Large intestine (tissue), 3 donors: ENCODE data around the gene CFAP52. TPM values are rescaled to one million over a fixed set of nuclear protein-coding genes. Genes with fewer than 3 reads are reported as not detected.
"Not testable (repeated sequence)": the region's sequence is repeated elsewhere in the genome, so short reads cannot be mapped to it uniquely, and the experiment has no call there.

Source experiments
- DNase-seq, 2 donors: peaks; one replicate each; pipeline versions ENCODE4 v3.0.0 to v3.0.0-alpha.2; 2013
- H3K27ac ChIP-seq: one replicate; pipeline ENCODE4 v1.5.1; 2013; ENCODE audit warnings: low read length
- H3K27me3 ChIP-seq: 2 replicates; pipeline ENCODE4 v1.6.1; 2013; ENCODE audit warnings: low read length; ENCODE audit not compliant: control insufficient read depth, insufficient read depth
- H3K36me3 ChIP-seq: 2 replicates; pipeline ENCODE4 v1.6.1; 2013; ENCODE audit warnings: low read length; ENCODE audit not compliant: control insufficient read depth, insufficient read depth
- H3K4me1 ChIP-seq: one replicate; pipeline ENCODE4 v1.6.1; 2013; ENCODE audit warnings: low read length; ENCODE audit not compliant: control insufficient read depth, insufficient read depth
- H3K4me3 ChIP-seq: one replicate; pipeline ENCODE4 v1.5.1; 2013; ENCODE audit warnings: low read length
- H3K9me3 ChIP-seq: one replicate; pipeline ENCODE4 v1.6.1; 2013; ENCODE audit warnings: mild to moderate bottlenecking, low read depth, low read length, moderate library complexity; ENCODE audit not compliant: control insufficient read depth
- WGBS: methylation state at CpG from one replicate; pipeline ENCODE4 v1.1.5; 2013; ENCODE audit warnings: low lambda C conversion rate; ENCODE audit not compliant: insufficient coverage; 5-methylcytosine and 5-hydroxymethylcytosine counted together
- polyA plus RNA-seq: library from polyadenylated mRNA; unstranded; fragments of 120-200 nt; gene quantifications from one replicate; pipeline ENCODE4 v1.2.1, GENCODE V29; 2013

The CFAP52 gene
- polyA plus RNA-seq, 1 donor: 0.45 TPM

- no peak for DNase-seq
- H3K36me3 ChIP-seq: peaks cover 9% of the 10 kb centered on the region
- no peak overlapping the region for H3K27ac ChIP-seq
- H3K4me1 ChIP-seq: no peaks in the 10 kb centered on the region
- no peaks in the 10 kb centered on the region for H3K9me3 ChIP-seq
- 22% methylated on average over 1 of the region's 11 CpGs for WGBS
- no peak overlapping the region for H3K4me3 ChIP-seq
- H3K27me3 ChIP-seq: no peaks in the 10 kb centered on the region
These were observed 7.4 kb upstream of the CFAP52 start for GRCh38 chr17:9568957-9569588.

DNA sequence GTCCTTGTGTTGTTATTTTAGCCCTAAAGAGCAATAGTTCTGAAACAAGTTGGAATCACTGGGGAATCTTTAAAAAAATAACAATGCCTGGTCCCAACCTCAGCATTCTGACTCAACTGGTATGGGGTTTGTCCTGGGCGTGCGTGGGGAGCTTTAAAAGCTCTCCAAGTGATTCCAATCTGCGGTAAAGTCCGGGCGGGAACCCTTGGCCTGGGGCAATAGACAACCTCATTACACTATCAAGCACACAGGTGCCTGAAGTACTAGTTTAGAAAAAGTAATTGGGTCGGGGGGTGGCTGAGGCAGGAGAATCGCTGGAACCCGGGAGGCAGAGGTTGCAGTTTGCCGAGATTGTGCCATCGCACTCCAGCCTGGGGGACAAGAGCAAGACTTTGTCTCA, 5.2 kb upstream of the CFAP52 start:
- Histone ChIP-seq H3K9me3 (no peaks in the 10 kb centered on the region), H3K36me3 (peaks cover 9% of the 10 kb centered on the region), H3K4me3 (no peak overlapping the region), H3K4me1 (no peaks in the 10 kb centered on the region), H3K27ac (no peak overlapping the region), H3K27me3 (no peaks in the 10 kb centered on the region)
- WGBS: no CpG with 5 or more reads among the region's 10 CpGs
- DNase-seq: no peak

DNA sequence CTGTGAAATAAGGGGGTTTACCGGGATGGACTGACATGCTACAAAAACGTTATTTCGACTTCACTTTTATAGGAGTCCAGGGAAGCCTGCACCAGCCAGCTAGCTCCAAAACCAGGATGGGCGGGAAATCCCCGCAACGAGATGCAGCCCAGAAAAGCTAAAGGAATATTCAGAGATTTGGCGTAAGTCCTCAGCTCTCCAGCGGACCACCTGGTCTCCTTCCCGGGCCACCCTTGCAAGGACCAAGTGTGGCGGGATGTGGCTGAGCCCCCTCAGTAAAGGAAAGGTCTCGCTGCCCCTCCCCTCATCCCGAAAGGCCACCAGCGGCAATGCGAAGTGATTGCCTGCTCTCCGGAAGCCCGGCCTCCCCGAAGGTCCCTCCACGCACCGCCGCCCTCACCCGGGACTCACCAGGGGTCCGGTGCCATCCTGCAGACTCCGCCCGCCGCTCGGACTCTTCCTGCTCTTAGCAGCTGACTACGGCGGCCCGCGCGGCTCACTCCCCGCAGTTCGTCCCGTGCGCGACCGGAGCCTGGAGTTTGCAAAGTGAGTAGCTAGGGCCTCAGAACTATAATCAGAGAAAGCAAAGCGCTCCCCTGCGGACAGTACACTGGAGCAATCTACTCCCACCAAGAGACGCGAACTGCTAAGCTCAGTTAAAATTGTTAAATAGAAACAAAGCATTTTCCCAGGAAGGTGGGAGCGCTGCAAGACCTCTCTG, 901 bp upstream of the CFAP52 start, which contains the start of gene STX8:
STX8 (minus strand) TSS at position 440 of the 721 bp plus-strand sequence; CDS start at position 428, 12 bp downstream.
- Histone ChIP-seq H3K36me3 (peaks cover 2% of the 10 kb centered on the region), H3K27ac (peak within 1 kb of the TSS; percentile 53), H3K4me3 (peak within 1 kb of the TSS; percentile 96), H3K4me1 (peaks cover 4% of the 10 kb centered on the region), H3K27me3 (no peaks in the 10 kb centered on the region), H3K9me3 (no peaks in the 10 kb centered on the region)
- peak; percentile 78 to 90 for DNase-seq
- WGBS: no CpG with 5 or more reads among the region's 42 CpGs

DNA sequence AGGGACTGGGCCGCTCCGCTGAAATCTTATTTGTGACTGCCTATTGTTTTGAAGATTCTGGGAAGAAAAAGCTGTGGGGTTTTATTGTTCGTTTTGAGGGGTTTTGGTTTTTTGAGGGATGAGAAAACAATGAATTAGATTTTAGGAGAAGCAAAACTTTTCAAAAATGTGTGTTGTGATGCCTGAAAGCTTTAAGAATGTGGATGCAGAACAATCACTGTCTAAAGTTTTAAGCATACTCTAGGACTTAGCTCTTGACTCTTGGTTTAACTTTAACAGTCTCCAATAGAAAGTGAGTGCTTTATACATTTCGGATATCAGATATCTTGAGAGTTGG, 899 bp downstream of the CFAP52 start:
- peaks cover 4% of the 10 kb centered on the region for H3K4me1 ChIP-seq
- H3K27ac ChIP-seq: no peak overlapping the region
- H3K36me3 ChIP-seq: no peaks in the 10 kb centered on the region
- DNase-seq: no peak
- H3K9me3 ChIP-seq: no peaks in the 10 kb centered on the region
- WGBS: 0% methylated on average over 1 of the region's 4 CpGs
- no peaks in the 10 kb centered on the region for H3K27me3 ChIP-seq
- H3K4me3 ChIP-seq: no peak overlapping the region

DNA sequence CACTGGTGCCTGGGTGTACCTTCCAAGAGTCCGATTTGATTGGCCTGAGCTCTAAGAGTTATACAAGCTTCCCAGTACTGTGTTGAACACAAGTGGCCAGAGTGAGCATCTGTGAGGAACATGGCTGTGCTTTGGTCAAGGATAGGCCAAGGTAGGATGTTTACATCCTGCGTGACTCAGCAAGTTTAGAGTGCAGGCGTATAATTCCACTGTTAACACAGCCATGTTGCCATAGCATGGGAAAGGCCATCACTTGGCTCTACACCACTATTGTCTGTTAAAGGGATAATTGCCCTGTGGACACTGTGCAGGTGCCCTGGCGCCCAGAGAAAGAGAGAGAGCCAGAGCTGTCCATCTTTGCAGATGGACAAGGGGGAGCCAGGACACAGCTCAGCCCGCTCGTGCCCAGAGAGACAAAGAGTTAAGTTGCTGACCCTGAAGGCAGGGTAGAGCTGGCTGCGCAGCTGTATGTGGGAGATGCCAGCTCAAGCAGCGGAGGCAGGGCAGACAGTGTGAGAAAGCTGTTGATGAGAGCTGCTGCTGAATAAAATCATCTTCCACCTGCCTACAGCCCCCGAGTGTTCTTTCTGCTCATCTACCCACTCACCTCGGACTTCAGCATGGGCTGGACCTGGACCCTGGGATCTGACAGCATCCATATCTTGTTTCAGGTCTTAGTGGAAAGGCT, 11.7 kb downstream of the CFAP52 start:
- no peaks in the 10 kb centered on the region for H3K36me3 ChIP-seq
- no peak overlapping the region for H3K27ac ChIP-seq
- no peak overlapping the region for H3K4me3 ChIP-seq
- DNase-seq: peak in 1 of 2 donors; percentile 3
- H3K4me1 ChIP-seq: no peaks in the 10 kb centered on the region
- WGBS: no CpG with 5 or more reads among the region's 10 CpGs
- H3K9me3 ChIP-seq: no peaks in the 10 kb centered on the region
- no peaks in the 10 kb centered on the region for H3K27me3 ChIP-seq

DNA sequence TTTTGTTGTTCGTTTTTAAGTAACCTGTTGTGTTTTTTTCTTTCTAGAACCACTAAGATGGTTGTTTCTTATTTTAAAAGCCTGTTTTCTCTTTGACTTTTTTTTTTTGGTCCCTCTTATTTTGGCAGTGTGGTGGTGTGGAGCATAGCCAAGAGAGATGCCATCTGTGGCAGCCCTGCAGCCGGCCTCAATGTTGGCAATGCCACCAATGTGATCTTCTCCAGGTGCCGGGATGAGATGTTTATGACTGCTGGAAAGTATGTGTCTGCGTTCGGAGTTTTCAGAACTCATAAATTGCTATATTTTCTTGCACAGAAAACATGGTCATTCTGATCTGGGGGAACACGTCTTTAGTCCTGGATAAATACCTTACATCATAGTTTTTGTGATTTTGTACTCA, 17.6 kb downstream of the CFAP52 start:
- Histone ChIP-seq H3K27ac (no peak overlapping the region), H3K9me3 (no peaks in the 10 kb centered on the region), H3K36me3 (no peaks in the 10 kb centered on the region), H3K27me3 (no peaks in the 10 kb centered on the region), H3K4me1 (no peaks in the 10 kb centered on the region), H3K4me3 (no peak overlapping the region)
- DNase-seq: no peak
- WGBS: 60% methylated on average over 1 of the region's 6 CpGs

- not testable (repeated sequence) for H3K36me3 ChIP-seq, DNase-seq, H3K4me1 ChIP-seq, H3K4me3 ChIP-seq, H3K27me3 ChIP-seq, H3K27ac ChIP-seq, H3K9me3 ChIP-seq
- 100% methylated on average over 2 of the region's 5 CpGs for WGBS
These were observed 21.2 kb downstream of the CFAP52 start for GRCh38 chr17:9597638-9598037.

DNA sequence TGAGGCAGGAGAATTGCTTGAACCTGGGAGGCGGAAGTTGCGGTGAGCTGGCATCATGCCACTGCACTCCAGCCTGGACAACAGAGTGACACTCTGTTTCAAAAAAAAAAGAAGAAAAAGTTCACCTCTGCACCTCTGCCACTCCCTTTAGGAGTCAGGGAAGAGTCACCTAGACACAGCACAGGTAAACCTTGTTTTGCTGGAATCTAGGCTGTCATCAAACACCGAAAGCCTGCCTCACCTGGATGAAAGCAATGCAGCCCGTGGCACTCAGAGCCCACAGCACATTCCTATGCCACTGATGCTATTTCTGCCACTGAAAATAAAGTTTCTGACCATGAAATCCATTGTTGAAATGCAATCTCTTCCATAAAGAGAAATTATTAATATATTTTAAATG, 22.2 kb downstream of the CFAP52 start:
- H3K4me3 ChIP-seq: no peak overlapping the region
- H3K27me3 ChIP-seq: no peaks in the 10 kb centered on the region
- no peaks in the 10 kb centered on the region for H3K36me3 ChIP-seq
- no peaks in the 10 kb centered on the region for H3K9me3 ChIP-seq
- no CpG with 5 or more reads among the region's 4 CpGs for WGBS
- DNase-seq: no peak
- H3K27ac ChIP-seq: no peak overlapping the region
- H3K4me1 ChIP-seq: no peaks in the 10 kb centered on the region

GRCh38 chr17:9604583-9604982, 28.1 kb downstream of the CFAP52 start:
- not testable (repeated sequence) for H3K4me3 ChIP-seq, H3K9me3 ChIP-seq
- 100% methylated on average over 1 of the region's 5 CpGs for WGBS

GRCh38 chr17:9606453-9606852, 30.0 kb downstream of the CFAP52 start:
- no peaks in the 10 kb centered on the region for H3K36me3 ChIP-seq
- no peaks in the 10 kb centered on the region for H3K27me3 ChIP-seq
- no peaks in the 10 kb centered on the region for H3K4me1 ChIP-seq
- no peak overlapping the region for H3K27ac ChIP-seq
- H3K4me3 ChIP-seq: no peak overlapping the region
- WGBS: 100% methylated on average over 1 of the region's 6 CpGs
- H3K9me3 ChIP-seq: no peaks in the 10 kb centered on the region
- no peak for DNase-seq

More at GRCh38 chr17:9604583-9604982, 28.1 kb downstream of the CFAP52 start:
- H3K36me3 ChIP-seq, H3K4me1 ChIP-seq, H3K27ac ChIP-seq, DNase-seq, H3K27me3 ChIP-seq: not testable (repeated sequence)
